Measurements from ENCODE around the gene REG4. TPM values are rescaled to one million over a fixed set of nuclear protein-coding genes. Genes with fewer than 3 reads are reported as not detected.

Gene REG4
- total and polyA plus RNA-seq, 4 experiments from 2014 or later, result 0.18 to 0.25 TPM; not detected in 2

DNA sequence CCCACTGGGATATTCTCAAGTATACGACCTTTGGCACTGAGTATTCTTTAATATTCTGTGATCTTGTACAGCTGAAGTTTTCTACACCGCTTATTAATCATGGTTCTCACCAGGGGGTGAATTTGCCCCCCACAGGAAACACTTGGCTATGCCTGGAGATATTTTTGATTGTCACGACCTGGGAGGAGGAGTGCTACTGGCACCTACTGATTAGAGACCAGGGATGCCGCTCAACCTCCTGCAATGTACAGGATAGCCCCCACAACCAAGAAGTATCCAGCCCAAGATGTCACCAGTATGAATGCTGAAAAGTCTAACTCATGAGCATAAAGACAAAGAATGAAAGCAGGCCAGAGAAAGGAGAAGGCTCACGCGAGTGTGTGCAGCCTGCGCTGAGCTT is 13.7 kb downstream of the REG4 start:
- H3K27me3 ChIP-seq (ENCODE audit: insufficient read depth, low read length), result no peaks in the 10 kb centered on the region
- Mint-ChIP-seq H3K27ac (no peak overlapping the region), H3K4me3 (no peak overlapping the region), H3K9me3 (no peaks in the 10 kb centered on the region), H3K36me3 (no peaks in the 10 kb centered on the region), H3K27me3 (peaks cover 2 to 4% of the 10 kb centered on the region in 2 donors), H3K4me1 (no peaks in the 10 kb centered on the region)
- ChIA-PET CTCF (ENCODE audit: partially characterized antibody) (interaction anchor here (0.6 kb wide), 1 partner anchor 11 kb away, joined by 3 read pairs; no protein-coding TSS in a partner anchor), POLR2A (ENCODE audit: partially characterized antibody) (no interaction called here)
- no peak overlapping the region for H3K27ac ChIP-seq (ENCODE audit: low read depth, low read length)
- no peak overlapping the region for H3K4me3 ChIP-seq (ENCODE audit: low read length in 2 of 2)
- no peaks in the 10 kb centered on the region for H3K9me3 ChIP-seq (ENCODE audit: control insufficient read depth in 1 of 2, low read length in 2 of 2)
- H3K4me1 ChIP-seq (ENCODE audit: insufficient read depth, low read length), result no peaks in the 10 kb centered on the region
- intact Hi-C loops (cut with micrococcal nuclease), result no loop called here
- DNase-seq, result no peak
- H3K36me3 ChIP-seq (ENCODE audit: insufficient read depth, low read length), result no peaks in the 10 kb centered on the region

- CTCF ChIA-PET (ENCODE audit: partially characterized antibody), result no interaction called here
- no peaks in the 10 kb centered on the region for H3K9me3 Mint-ChIP-seq
Observed at GRCh38 chr1:119797162-119797561, 14.1 kb downstream of the REG4 start.

DNA sequence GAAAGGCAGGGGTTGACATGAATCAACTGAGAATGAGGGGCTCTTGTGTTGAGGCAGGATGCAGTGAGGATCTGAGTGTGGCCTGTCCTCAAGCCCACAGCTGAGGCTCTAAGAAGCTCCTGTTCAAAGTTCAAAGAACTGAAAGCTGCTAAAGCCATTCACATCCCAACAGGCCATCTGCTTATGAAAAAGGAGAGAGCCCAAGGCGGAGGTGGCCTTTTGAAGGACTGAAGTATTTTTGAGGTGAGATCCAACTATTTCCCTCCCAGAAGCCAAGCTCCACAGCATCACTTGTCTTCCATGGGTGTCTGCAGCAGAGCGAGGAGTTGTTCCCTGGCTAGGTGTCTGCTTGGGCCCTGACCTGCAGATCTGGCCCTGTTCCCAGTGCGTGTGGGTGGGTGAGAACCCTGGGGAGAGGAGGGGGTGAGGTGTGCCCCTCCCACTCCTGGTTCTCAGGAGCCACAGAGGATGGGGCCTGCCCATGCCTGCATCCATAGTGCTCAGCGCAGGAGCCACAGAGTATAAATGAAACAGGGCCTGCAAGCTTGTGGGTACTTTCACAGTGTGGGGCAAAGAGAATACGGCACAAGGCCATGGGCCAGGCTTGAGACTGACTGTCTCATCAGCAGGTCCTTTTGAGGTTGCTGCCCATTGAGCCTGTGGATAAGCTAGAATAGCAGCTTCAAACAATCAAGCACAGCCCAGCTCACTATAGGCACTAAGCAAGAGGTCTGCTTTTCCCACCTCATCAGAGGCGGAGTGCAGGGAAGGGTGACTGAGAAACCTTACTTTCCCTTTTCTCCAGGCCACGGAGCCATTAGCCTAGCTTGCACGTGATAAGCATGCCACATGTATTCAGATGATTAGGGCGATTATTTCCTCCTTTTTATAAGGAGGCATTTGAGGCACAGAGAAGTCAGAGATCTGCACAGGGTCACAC is 15.7 kb downstream of the REG4 start:
- Histone ChIP-seq H3K27me3 (ENCODE audit: insufficient read depth, low read length) (no peaks in the 10 kb centered on the region), H3K36me3 (ENCODE audit: insufficient read depth, low read length) (no peaks in the 10 kb centered on the region), H3K9me3 (ENCODE audit: control insufficient read depth in 1 of 2, low read length in 2 of 2) (no peaks in the 10 kb centered on the region), H3K4me3 (ENCODE audit: low read length in 2 of 2) (no peak overlapping the region), H3K27ac (ENCODE audit: low read depth, low read length) (no peak overlapping the region), H3K4me1 (ENCODE audit: insufficient read depth, low read length) (no peaks in the 10 kb centered on the region)
- no peak overlapping the region for H3K27ac Mint-ChIP-seq
- H3K4me3 Mint-ChIP-seq, result no peak overlapping the region
- no peaks in the 10 kb centered on the region for H3K9me3 Mint-ChIP-seq
- H3K36me3 Mint-ChIP-seq, result no peaks in the 10 kb centered on the region
- POLR2A ChIA-PET (ENCODE audit: partially characterized antibody), result no interaction called here
- peaks cover 3 to 5% of the 10 kb centered on the region in 2 donors for H3K27me3 Mint-ChIP-seq
- CTCF ChIA-PET (ENCODE audit: partially characterized antibody), result interaction anchor here (1.1 to 1.5 kb wide), 2 partner anchors 13 to 51 kb away, joined by 3 to 4 read pairs; no protein-coding TSS in a partner anchor
- intact Hi-C loops (cut with micrococcal nuclease), result no loop called here
- H3K4me1 Mint-ChIP-seq, result no peaks in the 10 kb centered on the region
- no peak for DNase-seq

More at GRCh38 chr1:119797162-119797561, 14.1 kb downstream of the REG4 start:
- no peaks in the 10 kb centered on the region for H3K9me3 ChIP-seq (ENCODE audit: control insufficient read depth in 1 of 2, low read length in 2 of 2)
- Mint-ChIP-seq H3K27me3 (peaks cover 2 to 4% of the 10 kb centered on the region in 2 donors), H3K4me1 (no peaks in the 10 kb centered on the region), H3K4me3 (no peak overlapping the region), H3K36me3 (no peaks in the 10 kb centered on the region), H3K27ac (no peak overlapping the region)
- no peak overlapping the region for H3K27ac ChIP-seq (ENCODE audit: low read depth, low read length)
- no peaks in the 10 kb centered on the region for H3K36me3 ChIP-seq (ENCODE audit: insufficient read depth, low read length)
- no peaks in the 10 kb centered on the region for H3K4me1 ChIP-seq (ENCODE audit: insufficient read depth, low read length)
- no peak for DNase-seq
- POLR2A ChIA-PET (ENCODE audit: partially characterized antibody), result no interaction called here
- no peaks in the 10 kb centered on the region for H3K27me3 ChIP-seq (ENCODE audit: insufficient read depth, low read length)
- H3K4me3 ChIP-seq (ENCODE audit: low read length in 2 of 2), result no peak overlapping the region
- intact Hi-C loops (cut with micrococcal nuclease), result no loop called here

DNA sequence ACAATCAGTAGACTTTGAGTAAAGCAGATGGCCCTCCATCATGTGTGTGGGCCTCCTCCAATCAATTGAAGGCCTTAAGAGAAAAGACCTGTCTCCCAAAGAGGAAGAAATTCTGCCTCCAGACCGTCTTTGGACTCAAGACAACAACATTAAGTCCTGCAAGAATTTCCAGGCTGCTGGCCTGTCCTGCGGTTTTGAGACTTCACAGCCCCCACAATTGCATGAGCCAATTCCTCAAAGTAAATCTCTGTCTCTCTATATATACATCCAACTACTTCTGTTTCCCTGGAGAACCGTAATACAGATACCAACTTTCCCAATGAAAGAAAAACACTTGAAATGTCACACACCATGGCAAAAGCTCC is 16.4 kb downstream of the REG4 start:
- no peak overlapping the region for H3K27ac Mint-ChIP-seq
- no peaks in the 10 kb centered on the region for H3K36me3 Mint-ChIP-seq
- no peak overlapping the region for H3K27ac ChIP-seq (ENCODE audit: low read depth, low read length)
- no peaks in the 10 kb centered on the region for H3K36me3 ChIP-seq (ENCODE audit: insufficient read depth, low read length)
- peaks cover 3 to 5% of the 10 kb centered on the region in 2 donors for H3K27me3 Mint-ChIP-seq
- H3K27me3 ChIP-seq (ENCODE audit: insufficient read depth, low read length), result no peaks in the 10 kb centered on the region
- no peak overlapping the region for H3K4me3 ChIP-seq (ENCODE audit: low read length in 2 of 2)
- H3K4me1 ChIP-seq (ENCODE audit: insufficient read depth, low read length), result no peaks in the 10 kb centered on the region
- H3K4me3 Mint-ChIP-seq, result no peak overlapping the region
- H3K9me3 Mint-ChIP-seq, result no peaks in the 10 kb centered on the region
- H3K9me3 ChIP-seq (ENCODE audit: control insufficient read depth in 1 of 2, low read length in 2 of 2), result no peaks in the 10 kb centered on the region
- H3K4me1 Mint-ChIP-seq, result no peaks in the 10 kb centered on the region
- intact Hi-C loops (cut with micrococcal nuclease), result no loop called here
- ChIA-PET CTCF (ENCODE audit: partially characterized antibody) (interaction anchor here (1.1 to 1.5 kb wide), 2 partner anchors 14 to 51 kb away, joined by 3 to 4 read pairs; no protein-coding TSS in a partner anchor), POLR2A (ENCODE audit: partially characterized antibody) (no interaction called here)
- DNase-seq, result no peak

- Mint-ChIP-seq H3K27me3 (peaks cover 3 to 5% of the 10 kb centered on the region in 2 donors), H3K27ac (no peak overlapping the region), H3K36me3 (no peaks in the 10 kb centered on the region), H3K4me1 (no peaks in the 10 kb centered on the region), H3K9me3 (no peaks in the 10 kb centered on the region), H3K4me3 (no peak overlapping the region)
- Histone ChIP-seq H3K9me3 (ENCODE audit: control insufficient read depth in 1 of 2, low read length in 2 of 2) (no peaks in the 10 kb centered on the region), H3K4me3 (ENCODE audit: low read length in 2 of 2) (no peak overlapping the region), H3K4me1 (ENCODE audit: insufficient read depth, low read length) (no peaks in the 10 kb centered on the region), H3K27ac (ENCODE audit: low read depth, low read length) (no peak overlapping the region), H3K36me3 (ENCODE audit: insufficient read depth, low read length) (no peaks in the 10 kb centered on the region), H3K27me3 (ENCODE audit: insufficient read depth, low read length) (no peaks in the 10 kb centered on the region)
- intact Hi-C loops (cut with micrococcal nuclease), result no loop called here
- DNase-seq, result no peak
- POLR2A ChIA-PET (ENCODE audit: partially characterized antibody), result no interaction called here
- CTCF ChIA-PET (ENCODE audit: partially characterized antibody), result interaction anchor here (1.1 to 1.5 kb wide), 2 partner anchors 15 to 50 kb away, joined by 3 to 4 read pairs; no protein-coding TSS in a partner anchor
Observed at GRCh38 chr1:119794230-119794875, 16.9 kb downstream of the REG4 start.

- H3K4me3 ChIP-seq (ENCODE audit: low read length in 2 of 2), result no peak overlapping the region
- no peaks in the 10 kb centered on the region for H3K4me1 Mint-ChIP-seq
- peaks cover 3 to 6% of the 10 kb centered on the region in 2 donors for H3K27me3 Mint-ChIP-seq
- no peaks in the 10 kb centered on the region for H3K36me3 ChIP-seq (ENCODE audit: insufficient read depth, low read length)
- intact Hi-C loops (cut with micrococcal nuclease), result no loop called here
- H3K9me3 ChIP-seq (ENCODE audit: control insufficient read depth in 1 of 2, low read length in 2 of 2), result no peaks in the 10 kb centered on the region
- no peak for DNase-seq
- H3K4me1 ChIP-seq (ENCODE audit: insufficient read depth, low read length), result no peaks in the 10 kb centered on the region
- no peaks in the 10 kb centered on the region for H3K27me3 ChIP-seq (ENCODE audit: insufficient read depth, low read length)
- ChIA-PET CTCF (ENCODE audit: partially characterized antibody) (interaction anchor here (0.9 to 1.6 kb wide), 2 partner anchors 16 to 48 kb away, joined by 3 to 5 read pairs; no protein-coding TSS in a partner anchor), POLR2A (ENCODE audit: partially characterized antibody) (no interaction called here)
- H3K27ac Mint-ChIP-seq, result no peak overlapping the region
- H3K9me3 Mint-ChIP-seq, result no peaks in the 10 kb centered on the region
- H3K36me3 Mint-ChIP-seq, result no peaks in the 10 kb centered on the region
- no peak overlapping the region for H3K4me3 Mint-ChIP-seq
- H3K27ac ChIP-seq (ENCODE audit: low read depth, low read length), result no peak overlapping the region
Observed at GRCh38 chr1:119791377-119791776, 19.9 kb downstream of the REG4 start.

- Mint-ChIP-seq H3K4me1 (no peaks in the 10 kb centered on the region), H3K9me3 (no peaks in the 10 kb centered on the region), H3K27ac (no peak overlapping the region), H3K4me3 (no peak overlapping the region), H3K36me3 (no peaks in the 10 kb centered on the region), H3K27me3 (peaks cover 3 to 6% of the 10 kb centered on the region in 2 donors)
- Histone ChIP-seq H3K4me3 (ENCODE audit: low read length in 2 of 2) (no peak overlapping the region), H3K36me3 (ENCODE audit: insufficient read depth, low read length) (no peaks in the 10 kb centered on the region), H3K9me3 (ENCODE audit: control insufficient read depth in 1 of 2, low read length in 2 of 2) (no peaks in the 10 kb centered on the region), H3K4me1 (ENCODE audit: insufficient read depth, low read length) (no peaks in the 10 kb centered on the region), H3K27me3 (ENCODE audit: insufficient read depth, low read length) (no peaks in the 10 kb centered on the region), H3K27ac (ENCODE audit: low read depth, low read length) (no peak overlapping the region)
- POLR2A ChIA-PET (ENCODE audit: partially characterized antibody), result no interaction called here
- CTCF ChIA-PET (ENCODE audit: partially characterized antibody), result no interaction called here
- intact Hi-C loops (cut with micrococcal nuclease), result no loop called here
- DNase-seq, result no peak
Observed at GRCh38 chr1:119790451-119791198, 20.6 kb downstream of the REG4 start.
